Lung (tissue), 12 donors: ENCODE data around the gene PANK3. TPM values are rescaled to one million over a fixed set of nuclear protein-coding genes. Genes with fewer than 3 reads are reported as not detected.
"Not testable (repeated sequence)": the region's sequence is repeated elsewhere in the genome, so short reads cannot be mapped to it uniquely, and the experiment has no call there.

Source experiments
- ATAC-seq: fragments of 200-7000 bp; cut with Tn5 transposase; one replicate; pipeline ENCODE4 v1.9.1; 2020; ENCODE audit warnings: moderate number of reproducible peaks; ENCODE audit not compliant: insufficient read depth, low FRiP score
- DNase-seq, 3 donors: peaks; one replicate each; pipeline ENCODE4 v3.0.0-alpha.2; 2013 to 2017
- H3K27ac ChIP-seq, 2 donors: one replicate each; pipeline ENCODE4 v1.5.1; 2013; ENCODE audit warnings: mild to moderate bottlenecking in 2 of 2, moderate library complexity in 2 of 2, control low read depth in 1 of 2, inconsistent platforms in 1 of 2, low read depth in 1 of 2, low read length in 1 of 2
- H3K27me3 ChIP-seq, 3 donors: one replicate each; pipeline ENCODE4 v1.5.1; 2013; ENCODE audit warnings: low read length in 2 of 3; ENCODE audit not compliant: control insufficient read depth in 3 of 3, insufficient read depth in 3 of 3
- H3K36me3 ChIP-seq, 4 donors: one replicate each; pipeline ENCODE4 v1.5.1; 2013; ENCODE audit warnings: low read length in 4 of 4, mild to moderate bottlenecking in 1 of 4, moderate library complexity in 1 of 4; ENCODE audit not compliant: control insufficient read depth in 4 of 4, insufficient read depth in 4 of 4
- H3K4me1 ChIP-seq, 5 donors: one replicate each; pipeline ENCODE4 v1.5.1; 2013; ENCODE audit warnings: low read length in 5 of 5, mild to moderate bottlenecking in 2 of 5, moderate library complexity in 1 of 5; ENCODE audit not compliant: control insufficient read depth in 5 of 5, insufficient read depth in 5 of 5
- H3K4me3 ChIP-seq: one replicate; pipeline ENCODE4 v1.5.1; 2013; ENCODE audit warnings: mild to moderate bottlenecking, control low read depth, moderate library complexity
- H3K9ac ChIP-seq, 2 donors: one replicate each; pipeline ENCODE4 v1.5.1; 2013; ENCODE audit warnings: low read length in 2 of 2, control low read depth in 1 of 2; ENCODE audit not compliant: insufficient read depth in 1 of 2
- H3K9me3 ChIP-seq, 4 donors: one replicate each; pipeline ENCODE4 v1.5.1; 2013; ENCODE audit warnings: low read length in 3 of 4, mild to moderate bottlenecking in 1 of 4, moderate library complexity in 1 of 4; ENCODE audit not compliant: control insufficient read depth in 4 of 4, insufficient read depth in 3 of 4
- WGBS, 2 donors: extraction: QIAGEN DNeasy Blood & Tissue Kit; methylation state at CpG; one replicate each; pipeline ENCODE4 v1.1.7; 2013; 5-methylcytosine and 5-hydroxymethylcytosine counted together
- polyA plus RNA-seq, 2 donors: library from polyadenylated mRNA; stranded (reverse); fragments of 200-250 nt; gene quantifications; one replicate each; pipeline ENCODE4 v1.2.1, GENCODE V29; 2013
- total RNA-seq, 2 donors: library from RNA; depleted of rRNA in 1 of 2; stranded (reverse); fragments of >200 nt in 1 of 2; gene quantifications; one replicate each; pipeline ENCODE4 v1.2.1, GENCODE V29; 2014 to 2021
- TF ChIP-seq, protein P1 (sequence below): IDR thresholded peaks from 2 replicates; pipeline ENCODE4 v1.5.1; 2012; ENCODE audit warnings: mild to moderate bottlenecking; ENCODE audit errors: control extremely low read depth, extremely low read depth
- donor health status: control.
- donor health status: control.
- donor health status: Bipolar disorder and iron deficiency.
- donor health status: healthy.
- donor health status: DM: yes; HTN: yes; CAD: no.

PANK3 gene
- total and polyA plus RNA-seq, 4 donors, result 6.4 to 71.6 (median 30.9) TPM

DNA sequence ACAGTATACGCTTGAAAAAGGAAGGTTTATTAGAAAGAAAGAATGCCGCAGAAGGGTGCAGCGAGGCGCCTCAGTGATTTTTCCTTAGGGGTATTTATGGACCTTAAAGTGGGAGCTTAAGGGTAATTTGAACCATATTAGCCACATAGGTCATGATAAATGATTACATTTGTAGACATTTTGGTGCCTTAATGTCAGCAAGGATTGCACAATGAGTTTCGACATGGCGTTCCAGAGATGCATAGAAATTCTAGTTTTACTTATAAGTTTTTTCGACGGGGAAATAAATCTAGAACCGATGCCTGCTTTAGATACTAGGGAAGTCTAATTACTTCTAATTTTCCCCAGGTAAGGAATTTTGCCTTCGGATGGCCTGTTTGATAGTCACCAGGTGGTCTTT lies 20.7 kb upstream of the PANK3 start:
- no peaks in the 10 kb centered on the region for H3K27me3 ChIP-seq
- no peak for DNase-seq
- no peak for ATAC-seq
- H3K4me1 ChIP-seq, result peaks cover 0 to 6% (median 0%) of the 10 kb centered on the region in 5 donors
- H3K9me3 ChIP-seq, result no peaks in the 10 kb centered on the region
- no peak overlapping the region for H3K9ac ChIP-seq
- 93 to 94% methylated on average over 10 of the region's 10 CpGs for WGBS, 2 donors
- TF ChIP-seq, protein P1, sequence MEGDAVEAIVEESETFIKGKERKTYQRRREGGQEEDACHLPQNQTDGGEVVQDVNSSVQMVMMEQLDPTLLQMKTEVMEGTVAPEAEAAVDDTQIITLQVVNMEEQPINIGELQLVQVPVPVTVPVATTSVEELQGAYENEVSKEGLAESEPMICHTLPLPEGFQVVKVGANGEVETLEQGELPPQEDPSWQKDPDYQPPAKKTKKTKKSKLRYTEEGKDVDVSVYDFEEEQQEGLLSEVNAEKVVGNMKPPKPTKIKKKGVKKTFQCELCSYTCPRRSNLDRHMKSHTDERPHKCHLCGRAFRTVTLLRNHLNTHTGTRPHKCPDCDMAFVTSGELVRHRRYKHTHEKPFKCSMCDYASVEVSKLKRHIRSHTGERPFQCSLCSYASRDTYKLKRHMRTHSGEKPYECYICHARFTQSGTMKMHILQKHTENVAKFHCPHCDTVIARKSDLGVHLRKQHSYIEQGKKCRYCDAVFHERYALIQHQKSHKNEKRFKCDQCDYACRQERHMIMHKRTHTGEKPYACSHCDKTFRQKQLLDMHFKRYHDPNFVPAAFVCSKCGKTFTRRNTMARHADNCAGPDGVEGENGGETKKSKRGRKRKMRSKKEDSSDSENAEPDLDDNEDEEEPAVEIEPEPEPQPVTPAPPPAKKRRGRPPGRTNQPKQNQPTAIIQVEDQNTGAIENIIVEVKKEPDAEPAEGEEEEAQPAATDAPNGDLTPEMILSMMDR, result no peak
- H3K4me3 ChIP-seq, result no peak overlapping the region
- H3K27ac ChIP-seq, result no peak overlapping the region
- no peaks in the 10 kb centered on the region for H3K36me3 ChIP-seq

DNA sequence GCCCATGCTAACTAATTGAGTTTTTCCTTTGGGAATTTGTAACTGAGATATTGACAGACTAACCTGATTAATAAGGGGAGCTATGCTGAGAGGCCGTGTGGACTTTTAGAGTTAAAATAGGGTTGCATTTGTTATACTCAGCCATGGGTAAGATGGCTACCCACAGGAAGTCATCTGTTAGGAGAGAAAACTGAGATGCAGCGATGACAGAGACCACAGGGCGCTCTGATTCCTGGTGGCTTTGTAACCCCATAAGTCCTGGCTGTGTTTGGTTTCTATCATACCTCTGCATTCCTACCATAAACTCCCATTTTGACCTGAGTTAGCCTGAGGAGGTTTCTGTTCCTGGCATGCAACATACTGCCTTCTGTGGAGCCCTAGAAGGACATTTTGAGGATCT lies 19.5 kb upstream of the PANK3 start:
- Histone ChIP-seq H3K4me3 (no peak overlapping the region), H3K4me1 (peaks cover 0 to 6% (median 0%) of the 10 kb centered on the region in 5 donors), H3K27ac (no peak overlapping the region), H3K9me3 (no peaks in the 10 kb centered on the region), H3K36me3 (no peaks in the 10 kb centered on the region), H3K27me3 (no peaks in the 10 kb centered on the region), H3K9ac (no peak overlapping the region)
- TF ChIP-seq, protein P1, result no peak
- no peak for DNase-seq
- no peak for ATAC-seq
- 52 to 66% methylated on average over 3 of the region's 3 CpGs for WGBS, 2 donors

DNA sequence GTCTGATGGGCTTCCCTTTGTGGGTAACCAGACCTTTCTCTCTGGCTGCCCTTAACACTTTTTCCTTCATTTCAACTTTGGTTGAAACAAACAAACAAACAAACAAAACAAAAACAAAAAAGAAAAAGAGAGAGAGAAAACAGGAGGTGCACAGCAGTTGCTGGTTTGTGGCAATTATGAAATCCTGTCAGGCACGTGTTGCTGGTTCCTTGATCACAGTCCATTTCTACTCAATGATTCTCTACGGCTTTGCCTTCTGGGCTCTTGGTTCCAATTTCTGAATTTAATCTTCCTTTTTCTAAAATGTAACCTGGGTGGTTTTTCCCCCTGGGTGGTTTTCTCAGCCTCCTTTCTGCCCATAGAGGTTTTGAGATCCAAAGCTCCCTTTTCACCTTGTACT lies 17.8 kb upstream of the PANK3 start:
- Histone ChIP-seq H3K4me1 (peaks cover 0 to 6% (median 0%) of the 10 kb centered on the region in 5 donors), H3K27me3 (no peaks in the 10 kb centered on the region), H3K27ac (no peak overlapping the region), H3K9ac (no peak overlapping the region), H3K36me3 (no peaks in the 10 kb centered on the region), H3K9me3 (no peaks in the 10 kb centered on the region), H3K4me3 (no peak overlapping the region)
- TF ChIP-seq, protein P1, result no peak
- ATAC-seq, result no peak
- WGBS, 2 donors, result 77 to 78% methylated on average over 2 of the region's 2 CpGs
- DNase-seq, result no peak

DNA sequence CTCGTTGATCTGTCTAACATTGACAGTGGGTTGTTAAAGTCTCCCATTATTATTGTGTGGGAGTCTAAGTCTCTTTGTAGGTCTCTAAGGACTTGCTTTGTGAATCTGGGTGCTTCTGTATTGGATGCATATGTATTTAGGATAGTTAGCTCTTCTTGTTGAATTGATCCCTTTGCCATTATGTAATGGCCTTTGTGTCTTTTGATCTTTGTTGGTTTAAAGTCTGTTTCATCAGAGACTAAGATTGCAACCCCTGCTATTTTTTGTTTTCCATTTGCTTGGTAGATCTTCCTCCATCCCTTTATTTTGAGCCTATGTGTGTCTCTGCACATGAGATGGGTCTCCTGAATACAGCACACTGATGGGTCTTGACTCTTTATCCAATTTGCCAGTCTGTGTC lies 17.0 kb upstream of the PANK3 start:
- not testable (repeated sequence) for H3K27me3 ChIP-seq, H3K4me1 ChIP-seq, H3K4me3 ChIP-seq, H3K36me3 ChIP-seq, DNase-seq, H3K9ac ChIP-seq, H3K9me3 ChIP-seq, ATAC-seq, H3K27ac ChIP-seq
- 87 to 100% methylated on average over 1 of the region's 1 CpG for WGBS, 2 donors
